ENCODE results near the gene EZH1. TPM values are rescaled to one million over a fixed set of nuclear protein-coding genes. Genes with fewer than 3 reads are reported as not detected.
"Not testable (repeated sequence)": the region's sequence is repeated elsewhere in the genome, so short reads cannot be mapped to it uniquely, and the experiment has no call there.

Gene EZH1
- total RNA-seq, 2 experiments from 2014 or later, result 52.6 to 54.0 TPM

- DNase-seq, result no peak
- H3K27ac Mint-ChIP-seq, result no peak overlapping the region
- H3K9me3 Mint-ChIP-seq, result no peaks in the 10 kb centered on the region
- peaks cover 2% of the 10 kb centered on the region for H3K4me1 Mint-ChIP-seq
- ChIA-PET CTCF (interaction anchor here (0.7 to 2.0 kb wide), 3 partner anchors 11 to 183 kb away, joined by 3 to 5 read pairs (median 3); no protein-coding TSS in a partner anchor), POLR2A (no interaction called here)
- H3K36me3 Mint-ChIP-seq (ENCODE audit: low read depth), result no peaks in the 10 kb centered on the region
- no peak overlapping the region for H3K4me3 Mint-ChIP-seq
- peaks cover 58% of the 10 kb centered on the region for H3K27me3 Mint-ChIP-seq
These were observed 16.8 kb upstream of the EZH1 start for GRCh38 chr17:42761638-42762037.

- H3K4me1 Mint-ChIP-seq, result peaks cover 2% of the 10 kb centered on the region
- no peaks in the 10 kb centered on the region for H3K9me3 Mint-ChIP-seq
- CTCF ChIA-PET, result interaction anchor here (0.6 to 2.0 kb wide), 4 partner anchors 10 to 183 kb away, joined by 3 to 5 read pairs (median 4); no protein-coding TSS in a partner anchor
- no peak within 1 kb of the TSS for H3K4me3 Mint-ChIP-seq
- H3K36me3 Mint-ChIP-seq (ENCODE audit: low read depth), result no peaks in the 10 kb centered on the region
- POLR2A ChIA-PET, result no interaction called here
- peaks cover 61% of the 10 kb centered on the region for H3K27me3 Mint-ChIP-seq
- H3K27ac Mint-ChIP-seq, result no peak within 1 kb of the TSS
- DNase-seq, result no peak
These were observed 16.1 kb upstream of the EZH1 start, which contains the start of gene RAMP2 for GRCh38 chr17:42760652-42761581. Gene RAMP2 (plus strand): TSS chr17:42761227. CDS start chr17:42761262, 35 bp downstream.

- ChIA-PET CTCF (interaction anchor here (1.0 to 1.5 kb wide), 2 partner anchors 13 to 182 kb away, joined by 3 to 4 read pairs; no protein-coding TSS in a partner anchor), POLR2A (no interaction called here)
- H3K9me3 Mint-ChIP-seq, result no peaks in the 10 kb centered on the region
- H3K4me3 Mint-ChIP-seq, result no peak overlapping the region
- DNase-seq, result no peak
- no peak overlapping the region for H3K27ac Mint-ChIP-seq
- H3K27me3 Mint-ChIP-seq, result peaks cover 57% of the 10 kb centered on the region
- H3K36me3 Mint-ChIP-seq (ENCODE audit: low read depth), result no peaks in the 10 kb centered on the region
- H3K4me1 Mint-ChIP-seq, result peaks cover 2% of the 10 kb centered on the region
These were observed 15.3 kb upstream of the EZH1 start for GRCh38 chr17:42759982-42760651.

GRCh38 chr17:42754782-42755181 is 9.9 kb upstream of the EZH1 start:
- Mint-ChIP-seq H3K27ac (no peak overlapping the region), H3K27me3 (peaks cover 51% of the 10 kb centered on the region), H3K9me3 (no peaks in the 10 kb centered on the region), H3K4me1 (no peaks in the 10 kb centered on the region), H3K36me3 (ENCODE audit: low read depth) (no peaks in the 10 kb centered on the region), H3K4me3 (no peak overlapping the region)
- ChIA-PET POLR2A (no interaction called here), CTCF (no interaction called here)
- no peak for DNase-seq

- CTCF ChIA-PET, result no interaction called here
- POLR2A ChIA-PET, result no interaction called here
These were observed 6.8 kb upstream of the EZH1 start for GRCh38 chr17:42751628-42752027.

GRCh38 chr17:42750739-42751344 is 6.0 kb upstream of the EZH1 start:
- no peak for DNase-seq
- CTCF ChIA-PET, result interaction anchor here (0.5 to 2.1 kb wide), 5 partner anchors 11 to 173 kb away, joined by 3 to 6 read pairs (median 4); partner anchors contain the start of gene PSMC3IP
- no peaks in the 10 kb centered on the region for H3K36me3 Mint-ChIP-seq (ENCODE audit: low read depth)
- H3K4me3 Mint-ChIP-seq, result no peak overlapping the region
- peaks cover 62% of the 10 kb centered on the region for H3K27me3 Mint-ChIP-seq
- POLR2A ChIA-PET, result interaction anchor here (0.5 kb wide), 1 partner anchor 309 kb away, joined by 4 read pairs; no protein-coding TSS in a partner anchor
- H3K4me1 Mint-ChIP-seq, result no peaks in the 10 kb centered on the region
- no peaks in the 10 kb centered on the region for H3K9me3 Mint-ChIP-seq
- H3K27ac Mint-ChIP-seq, result no peak overlapping the region

More at GRCh38 chr17:42751628-42752027, 6.8 kb upstream of the EZH1 start:
- Mint-ChIP-seq H3K27me3 (peaks cover 60% of the 10 kb centered on the region), H3K27ac (no peak overlapping the region), H3K36me3 (ENCODE audit: low read depth) (no peaks in the 10 kb centered on the region), H3K4me3 (no peak overlapping the region), H3K9me3 (no peaks in the 10 kb centered on the region), H3K4me1 (no peaks in the 10 kb centered on the region)
- no peak for DNase-seq

DNA sequence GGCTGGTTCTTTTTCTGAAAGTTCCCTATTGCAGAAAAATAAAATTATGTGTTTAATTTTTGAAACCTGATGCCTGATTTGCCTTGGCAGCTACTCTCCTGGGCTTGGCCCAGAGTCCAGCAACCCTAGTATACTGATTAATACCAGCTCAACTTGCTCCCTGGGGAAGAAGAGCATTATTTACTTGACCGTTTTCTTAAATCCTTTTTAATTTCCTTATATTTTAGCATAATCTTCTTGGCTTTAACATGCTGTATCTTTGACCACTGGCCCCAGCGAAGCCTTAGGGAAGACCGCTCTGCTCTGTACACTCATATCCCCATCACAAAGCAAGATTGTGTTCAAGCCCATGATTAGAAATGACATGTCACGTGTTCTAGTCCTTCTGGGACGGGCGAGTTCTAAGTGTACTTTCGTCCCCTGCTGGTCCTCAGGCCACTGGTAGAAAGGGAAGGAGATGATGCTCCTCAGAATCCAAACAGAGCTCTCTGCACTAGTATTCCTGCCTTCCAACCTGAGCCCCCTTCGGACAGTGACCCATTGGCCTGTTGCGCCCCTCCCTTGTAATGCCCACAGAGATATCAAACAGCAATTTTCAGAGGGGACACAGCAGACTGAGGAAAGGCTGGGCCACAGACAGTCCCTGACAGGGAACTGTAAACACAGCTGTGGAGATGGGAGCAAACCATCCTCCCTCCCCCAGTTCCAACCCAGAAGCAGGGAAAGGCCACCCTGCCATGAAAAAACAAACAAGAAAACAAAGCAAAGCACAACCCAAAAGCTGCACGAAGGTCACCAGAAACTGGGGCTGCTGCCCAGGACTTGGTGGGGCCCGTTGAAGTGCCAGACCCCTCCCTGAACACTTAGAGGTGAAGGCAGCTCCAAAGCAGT is 4.3 kb upstream of the EZH1 start:
- Mint-ChIP-seq H3K36me3 (ENCODE audit: low read depth) (peaks cover 4% of the 10 kb centered on the region), H3K27ac (no peak overlapping the region), H3K4me3 (no peak overlapping the region), H3K9me3 (no peaks in the 10 kb centered on the region), H3K27me3 (peaks cover 60% of the 10 kb centered on the region), H3K4me1 (peaks cover 9% of the 10 kb centered on the region)
- ChIA-PET POLR2A (no interaction called here), CTCF (interaction anchor here (1.0 to 2.3 kb wide), 6 partner anchors 10 to 192 kb away, joined by 3 to 6 read pairs (median 4); partner anchors contain the start of gene PSMC3IP)
- no peak for DNase-seq

DNA sequence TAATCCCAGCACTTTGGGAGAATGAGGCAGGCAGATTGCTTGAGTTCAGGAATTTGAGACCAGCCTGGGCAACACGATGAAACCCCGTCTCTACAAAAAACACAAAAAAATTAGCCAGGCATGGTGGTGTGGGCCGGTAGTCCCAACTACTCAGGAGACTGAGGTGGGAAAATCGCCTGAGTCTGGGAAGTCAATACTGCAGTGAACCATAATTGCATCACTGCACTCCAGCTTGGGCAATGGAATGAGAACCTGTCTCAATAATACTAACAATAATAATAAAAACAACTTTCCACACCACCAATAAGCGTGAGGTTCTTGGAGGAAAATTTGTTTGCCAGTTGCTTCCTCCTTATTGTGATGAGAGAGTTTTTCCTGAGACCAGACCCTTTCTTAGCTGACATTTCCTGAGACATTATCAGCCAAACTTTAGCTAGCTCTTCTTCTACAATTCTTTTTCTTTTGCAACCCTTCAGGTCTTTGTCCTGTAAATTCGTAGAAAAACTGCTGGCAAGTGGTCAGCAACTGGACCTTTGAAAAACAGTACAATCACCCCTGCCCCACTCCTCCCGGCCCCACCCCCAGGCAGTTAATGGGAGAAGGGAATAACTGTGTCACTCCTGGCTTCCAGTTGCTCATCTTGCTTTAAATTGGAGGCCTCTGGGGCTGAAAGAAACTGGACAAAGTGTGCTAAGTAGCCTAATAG is 3.5 kb upstream of the EZH1 start:
- H3K4me3 Mint-ChIP-seq, result no peak overlapping the region
- no peaks in the 10 kb centered on the region for H3K9me3 Mint-ChIP-seq
- H3K27ac Mint-ChIP-seq, result no peak overlapping the region
- peaks cover 4% of the 10 kb centered on the region for H3K36me3 Mint-ChIP-seq (ENCODE audit: low read depth)
- peaks cover 54% of the 10 kb centered on the region for H3K27me3 Mint-ChIP-seq
- CTCF ChIA-PET, result interaction anchor here (1.3 to 2.3 kb wide), 3 partner anchors 10 to 14 kb away, joined by 3 to 5 read pairs (median 4); no protein-coding TSS in a partner anchor
- POLR2A ChIA-PET, result interaction anchor here (0.6 kb wide), 1 partner anchor 317 kb away, joined by 4 read pairs; no protein-coding TSS in a partner anchor
- peaks cover 16% of the 10 kb centered on the region for H3K4me1 Mint-ChIP-seq
- DNase-seq, result no peak

DNA sequence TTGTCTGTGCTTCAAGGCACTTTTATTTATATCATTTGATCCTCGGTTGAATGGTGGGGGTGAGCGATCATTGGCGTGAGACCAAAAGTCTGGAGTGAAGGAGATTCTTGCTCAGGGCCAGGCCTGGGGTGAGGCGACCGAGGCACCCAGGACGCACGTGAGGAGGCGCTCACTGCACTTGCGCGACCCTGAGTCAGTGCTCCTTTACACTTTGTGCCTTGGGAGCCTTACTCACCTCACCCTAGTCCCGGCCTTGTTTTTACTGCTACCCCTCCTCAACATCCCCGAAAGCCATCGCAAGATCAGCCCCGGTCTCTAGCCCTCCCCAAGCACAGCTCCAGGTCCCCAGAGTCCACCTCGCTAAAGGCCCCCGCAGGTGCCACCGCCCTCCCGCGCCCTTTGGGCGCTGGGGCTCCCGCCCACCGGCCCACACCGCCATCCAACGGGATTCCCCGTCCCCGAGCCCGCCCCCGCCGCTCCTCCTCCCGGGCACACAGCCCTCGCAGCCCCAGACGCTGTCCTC is 496 bp downstream of the EZH1 start:
- peak; percentile 63 for DNase-seq
- ChIA-PET CTCF (no interaction called here), POLR2A (no interaction called here)
- H3K27ac Mint-ChIP-seq, result peak overlapping the region; percentile 90
- peaks cover 9% of the 10 kb centered on the region for H3K36me3 Mint-ChIP-seq (ENCODE audit: low read depth)
- peaks cover 21% of the 10 kb centered on the region for H3K4me1 Mint-ChIP-seq
- no peaks in the 10 kb centered on the region for H3K9me3 Mint-ChIP-seq
- peak overlapping the region; percentile 92 for H3K4me3 Mint-ChIP-seq
- peaks cover 33% of the 10 kb centered on the region for H3K27me3 Mint-ChIP-seq

- peak overlapping the region; percentile 92 for H3K4me3 Mint-ChIP-seq
- peaks cover 9% of the 10 kb centered on the region for H3K36me3 Mint-ChIP-seq (ENCODE audit: low read depth)
These were observed 1.1 kb downstream of the EZH1 start for GRCh38 chr17:42743595-42744282.

DNA sequence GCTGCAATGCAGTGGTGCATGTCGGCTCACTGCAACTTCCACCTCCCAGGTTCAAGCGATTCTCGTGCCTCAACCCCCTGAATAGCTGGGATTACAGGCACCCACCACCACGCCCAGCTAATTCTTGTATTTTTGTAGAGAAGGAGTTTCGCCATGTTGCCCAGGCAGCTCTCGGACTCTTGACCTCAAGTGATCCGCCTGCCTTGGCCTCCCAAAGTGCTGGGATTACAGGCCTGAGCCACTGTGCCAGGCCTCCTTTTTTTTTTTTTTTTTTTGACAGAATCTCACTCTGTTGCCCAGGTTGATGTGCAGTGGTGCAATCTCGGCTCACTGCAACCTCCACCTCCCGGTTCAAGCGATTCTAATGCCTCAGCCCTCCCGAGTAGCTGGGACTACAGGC is 1.9 kb downstream of the EZH1 start:
- H3K4me3 Mint-ChIP-seq; H3K9me3 Mint-ChIP-seq; H3K27ac Mint-ChIP-seq; H3K36me3 Mint-ChIP-seq (ENCODE audit: low read depth); DNase-seq; POLR2A ChIA-PET: not testable (repeated sequence)
- Mint-ChIP-seq H3K27me3 (peaks cover 21% of the 10 kb centered on the region), H3K4me1 (peaks cover 21% of the 10 kb centered on the region)
- CTCF ChIA-PET, result interaction anchor here (0.6 kb wide), 1 partner anchor 18 kb away, joined by 3 read pairs; the partner anchor contains the start of gene RAMP2

More at GRCh38 chr17:42743595-42744282, 1.1 kb downstream of the EZH1 start:
- H3K9me3 Mint-ChIP-seq, result no peaks in the 10 kb centered on the region
- H3K27me3 Mint-ChIP-seq, result peaks cover 27% of the 10 kb centered on the region
- peak overlapping the region; percentile 90 for H3K27ac Mint-ChIP-seq
- POLR2A ChIA-PET, result no interaction called here
- H3K4me1 Mint-ChIP-seq, result peaks cover 21% of the 10 kb centered on the region
- no peak for DNase-seq
- CTCF ChIA-PET, result no interaction called here

All from activated CD4-positive, alpha-beta T cell treated with anti-CD3 and anti-CD28 coated beads, Interleukin-2, amount 10 ng/mL, durations not matched to agents 7 days and 5 days (primary cell).